ENCODE measurements around the gene AKR1C4.
A peak's percentile ranks its signal among the peaks of the same experiment; 100 is the strongest.
"Not testable (repeated sequence)": the region's sequence is repeated elsewhere in the genome, so short reads cannot be mapped to it uniquely, and the experiment has no call there.

AKR1C4 gene

DNA sequence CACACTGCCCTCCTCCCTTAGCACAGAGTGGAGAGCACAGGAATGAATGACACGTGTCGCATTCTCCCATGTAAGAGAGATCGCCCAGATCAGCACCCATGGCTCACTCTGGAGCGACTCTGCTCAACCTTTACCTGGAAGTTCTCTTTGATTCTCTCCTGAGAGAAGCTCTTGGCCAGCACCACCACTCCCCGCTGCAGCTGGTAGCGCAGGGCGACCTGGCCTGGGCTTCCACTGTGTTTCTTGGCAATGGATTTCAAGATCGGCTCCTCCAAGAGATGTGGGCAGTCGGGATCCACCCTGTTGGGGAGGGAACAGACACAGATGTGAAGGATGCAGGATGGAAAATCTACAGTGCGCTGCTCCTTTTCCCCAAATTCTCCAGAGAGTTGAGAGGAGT is 39.1 kb upstream of the AKR1C4 start:
- no peak for DNase-seq (ENCODE audit: low read depth)
- TF ChIP-seq, protein P1, sequence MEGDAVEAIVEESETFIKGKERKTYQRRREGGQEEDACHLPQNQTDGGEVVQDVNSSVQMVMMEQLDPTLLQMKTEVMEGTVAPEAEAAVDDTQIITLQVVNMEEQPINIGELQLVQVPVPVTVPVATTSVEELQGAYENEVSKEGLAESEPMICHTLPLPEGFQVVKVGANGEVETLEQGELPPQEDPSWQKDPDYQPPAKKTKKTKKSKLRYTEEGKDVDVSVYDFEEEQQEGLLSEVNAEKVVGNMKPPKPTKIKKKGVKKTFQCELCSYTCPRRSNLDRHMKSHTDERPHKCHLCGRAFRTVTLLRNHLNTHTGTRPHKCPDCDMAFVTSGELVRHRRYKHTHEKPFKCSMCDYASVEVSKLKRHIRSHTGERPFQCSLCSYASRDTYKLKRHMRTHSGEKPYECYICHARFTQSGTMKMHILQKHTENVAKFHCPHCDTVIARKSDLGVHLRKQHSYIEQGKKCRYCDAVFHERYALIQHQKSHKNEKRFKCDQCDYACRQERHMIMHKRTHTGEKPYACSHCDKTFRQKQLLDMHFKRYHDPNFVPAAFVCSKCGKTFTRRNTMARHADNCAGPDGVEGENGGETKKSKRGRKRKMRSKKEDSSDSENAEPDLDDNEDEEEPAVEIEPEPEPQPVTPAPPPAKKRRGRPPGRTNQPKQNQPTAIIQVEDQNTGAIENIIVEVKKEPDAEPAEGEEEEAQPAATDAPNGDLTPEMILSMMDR (conservative IDR thresholded peaks at IDR 0.05; ENCODE audit: low read depth, low read length) = no peak
- H3K4me3 ChIP-seq (ENCODE audit: low read depth, low read length) = no peak overlapping the region

DNA sequence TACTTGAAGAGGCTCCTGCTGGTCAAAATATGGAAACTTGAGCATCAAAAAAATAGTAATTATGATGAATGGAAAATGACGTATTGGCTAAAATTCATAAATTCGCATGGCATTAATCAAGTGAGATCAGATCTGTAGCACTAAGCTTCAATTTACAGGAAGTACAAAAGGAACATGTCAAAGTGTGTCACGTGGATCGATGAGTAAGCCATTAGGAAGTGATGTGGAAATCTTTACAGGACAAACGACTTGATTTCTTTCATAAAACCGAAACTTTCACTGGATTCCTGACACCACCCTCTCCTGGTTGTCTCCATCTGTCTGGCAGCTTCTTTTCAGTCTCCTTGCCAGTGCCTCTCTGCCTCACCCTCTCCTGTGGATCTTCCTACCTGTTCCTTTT is 37.5 kb upstream of the AKR1C4 start:
- no peak overlapping the region for H3K4me3 ChIP-seq (ENCODE audit: low read depth, low read length)
- DNase-seq (ENCODE audit: low read depth) = peak; percentile 5
- TF ChIP-seq, protein P1 (conservative IDR thresholded peaks at IDR 0.05; ENCODE audit: low read depth, low read length) = no peak

DNA sequence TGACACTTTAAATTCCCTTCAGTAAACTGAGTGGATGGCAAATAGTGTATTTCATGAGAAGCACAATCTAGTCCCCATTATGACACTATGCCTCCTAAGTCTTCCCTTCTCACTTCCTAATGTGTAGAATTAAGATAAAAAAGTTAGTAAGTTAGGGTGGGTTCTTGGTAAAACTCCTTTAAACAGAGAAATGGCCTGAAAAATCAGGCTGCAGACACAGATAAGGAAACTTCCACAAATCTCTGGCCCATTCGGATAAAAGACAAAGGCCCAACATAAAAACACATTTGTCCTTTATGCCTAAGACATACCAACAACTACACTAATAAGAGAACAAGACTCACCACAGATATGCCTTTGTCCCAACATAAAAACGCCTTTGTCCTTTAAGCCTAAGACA is 33.1 kb upstream of the AKR1C4 start:
- TF ChIP-seq, protein P1 (conservative IDR thresholded peaks at IDR 0.05; ENCODE audit: low read depth, low read length) = no peak
- no peak for DNase-seq (ENCODE audit: low read depth)
- no peak overlapping the region for H3K4me3 ChIP-seq (ENCODE audit: low read depth, low read length)

DNA sequence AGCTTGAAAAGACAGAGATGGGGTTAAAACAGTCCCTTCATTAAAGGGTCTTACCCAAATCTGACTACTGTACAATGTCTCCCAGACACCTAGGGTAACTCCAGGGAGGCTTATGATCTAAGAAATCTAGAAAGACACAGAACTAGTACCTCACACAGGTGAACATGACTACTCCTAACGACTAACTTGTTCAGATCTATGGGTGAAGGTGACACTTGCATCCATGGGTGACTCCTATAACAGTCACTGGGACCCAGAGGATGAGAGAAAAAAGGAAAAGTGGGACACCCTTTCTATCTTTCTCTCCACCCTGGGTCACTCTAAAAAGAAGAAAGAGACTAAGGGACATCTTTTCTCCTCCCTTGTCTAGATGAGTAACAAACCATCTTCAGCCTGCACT is 30.9 kb upstream of the AKR1C4 start:
- H3K4me3 ChIP-seq (ENCODE audit: low read depth, low read length) = no peak overlapping the region
- TF ChIP-seq, protein P1 (conservative IDR thresholded peaks at IDR 0.05; ENCODE audit: low read depth, low read length) = no peak
- DNase-seq (ENCODE audit: low read depth) = peak; percentile 30

DNA sequence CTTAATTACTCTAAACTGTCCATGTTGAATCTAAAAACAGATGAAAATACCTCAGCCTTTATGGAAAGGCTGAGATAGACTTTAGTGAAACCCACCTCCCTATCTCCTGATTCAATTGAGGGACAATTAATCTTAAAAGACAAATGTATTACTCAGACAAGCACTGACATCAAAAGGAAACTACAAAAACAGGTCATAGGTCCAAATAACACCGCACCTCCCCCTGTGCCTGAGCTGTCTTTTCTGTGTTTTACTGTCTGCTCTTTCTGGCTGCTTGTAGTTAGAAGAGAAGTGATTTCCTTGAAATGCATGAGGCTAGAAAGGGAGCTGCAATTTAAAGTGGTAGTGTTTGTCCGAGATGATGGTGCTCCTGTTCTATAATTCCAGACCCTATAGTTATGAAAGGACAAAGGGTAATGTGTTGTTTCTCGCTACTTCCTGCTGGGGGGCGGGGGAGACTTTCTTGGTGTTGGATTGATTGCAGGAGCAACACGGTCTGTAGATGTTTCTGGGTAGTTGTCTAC is 27.7 kb upstream of the AKR1C4 start:
- TF ChIP-seq, protein P1 (conservative IDR thresholded peaks at IDR 0.05; ENCODE audit: low read depth, low read length) = no peak
- no peak for DNase-seq (ENCODE audit: low read depth)
- H3K4me3 ChIP-seq (ENCODE audit: low read depth, low read length) = no peak overlapping the region

DNA sequence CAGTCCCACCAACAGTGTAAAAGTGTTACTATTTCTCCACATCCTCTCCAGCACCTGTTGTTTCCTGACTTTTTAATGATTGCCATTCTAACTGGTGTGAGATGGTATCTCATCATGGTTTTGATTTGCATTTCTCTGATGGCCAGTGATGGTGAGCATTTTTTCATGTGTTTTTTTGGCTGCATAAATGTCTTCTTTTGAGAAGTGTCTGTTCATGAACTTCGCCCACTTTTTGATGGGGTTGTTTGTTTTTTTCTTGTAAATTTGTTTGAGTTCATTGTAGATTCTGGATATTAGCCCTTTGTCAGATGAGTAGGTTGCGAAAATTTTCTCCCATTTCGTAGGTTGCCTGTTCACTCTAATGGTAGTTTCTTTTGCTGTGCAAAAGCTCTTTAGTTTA is 21.1 kb upstream of the AKR1C4 start:
- not testable (repeated sequence) for H3K4me3 ChIP-seq (ENCODE audit: low read depth, low read length); DNase-seq (ENCODE audit: low read depth)

DNA sequence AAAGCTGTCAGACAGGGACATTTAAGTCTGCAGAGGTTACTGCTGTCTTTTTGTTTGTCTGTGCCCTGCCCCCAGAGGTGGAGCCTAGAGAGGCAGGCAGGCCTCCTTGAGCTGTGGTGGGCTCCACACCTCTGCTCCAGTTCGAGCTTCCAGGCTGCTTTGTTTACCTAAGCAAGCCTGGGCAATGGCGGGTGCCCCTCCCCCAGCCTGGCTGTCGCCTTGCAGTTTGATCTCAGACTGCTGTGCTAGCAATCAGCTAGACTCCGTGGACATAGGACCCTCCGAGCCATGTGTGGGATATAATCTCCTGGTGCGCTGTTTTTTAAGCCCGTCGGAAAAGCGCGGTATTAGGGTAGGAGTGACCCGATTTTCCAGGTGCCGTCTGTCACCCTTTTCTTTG is 16.1 kb upstream of the AKR1C4 start:
- DNase-seq (ENCODE audit: low read depth); H3K4me3 ChIP-seq (ENCODE audit: low read depth, low read length): not testable (repeated sequence)

DNA sequence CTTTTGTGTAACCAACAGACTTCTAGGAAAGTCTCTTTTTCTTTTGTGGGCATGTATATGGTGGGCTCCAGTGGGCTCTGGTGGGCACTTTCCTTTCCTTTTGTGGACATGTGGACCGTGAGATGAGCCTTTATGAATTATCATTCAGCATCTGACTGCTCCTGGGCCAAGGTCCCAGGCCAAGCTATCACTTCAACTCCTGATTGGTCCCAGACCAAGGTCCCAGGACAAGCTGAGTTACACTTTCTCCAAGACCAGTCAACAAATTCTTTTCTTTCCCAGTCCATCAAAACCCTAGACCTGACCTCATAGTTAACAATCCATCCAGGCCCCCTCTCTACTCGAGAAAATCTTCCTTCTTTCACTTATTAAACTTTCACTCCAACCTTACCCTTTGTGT is 12.7 kb upstream of the AKR1C4 start:
- TF ChIP-seq, protein P1 (conservative IDR thresholded peaks at IDR 0.05; ENCODE audit: low read depth, low read length) = no peak
- H3K4me3 ChIP-seq (ENCODE audit: low read depth, low read length) = no peak overlapping the region

More for the DNA sequence above, 12.7 kb upstream of the AKR1C4 start:
- no peak for DNase-seq (ENCODE audit: low read depth)
